ENCODE results near the gene DDX59.

DDX59 gene

DNA sequence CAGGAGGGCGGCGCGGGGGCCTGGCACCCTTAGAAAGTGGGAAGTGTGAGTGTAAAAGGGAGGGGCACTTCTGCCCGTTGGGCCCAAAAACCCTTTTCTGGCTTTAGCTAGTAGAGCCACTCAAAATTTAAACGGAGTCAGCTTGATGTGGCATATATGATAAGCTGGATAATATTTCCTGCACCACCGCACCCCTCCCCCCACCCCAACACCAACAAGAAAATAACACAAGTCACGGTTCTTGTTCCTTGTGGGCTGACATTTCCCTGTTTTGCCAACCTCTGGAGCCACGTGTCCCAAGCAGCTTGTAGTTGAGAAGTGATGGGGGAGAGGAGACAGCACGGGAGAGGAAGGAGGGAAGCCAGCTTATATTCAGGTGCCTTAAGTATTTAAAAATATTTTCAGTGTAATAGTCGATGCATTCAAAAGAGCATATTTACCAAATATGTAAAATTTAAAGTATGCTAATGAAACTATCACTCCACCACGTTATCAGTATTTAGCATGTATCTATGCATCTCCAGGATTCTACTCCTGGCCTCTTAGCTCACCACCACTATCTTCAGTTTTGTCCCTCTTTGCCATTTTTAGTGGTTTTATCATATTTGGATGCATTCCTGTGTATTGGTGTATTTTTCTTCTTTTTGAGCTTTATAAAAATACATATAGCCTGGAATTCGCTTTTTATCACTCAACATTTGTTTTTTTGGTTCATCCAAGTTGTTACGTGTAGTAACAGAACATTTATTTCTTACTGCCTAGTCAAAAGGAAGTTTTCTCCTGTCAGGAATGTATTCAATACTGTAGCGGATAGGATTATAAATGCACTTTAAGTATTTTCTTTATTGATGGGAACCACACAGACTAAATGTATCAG, 773 bp upstream of the DDX59 start (continued):
- TF ChIP-seq, protein P1, sequence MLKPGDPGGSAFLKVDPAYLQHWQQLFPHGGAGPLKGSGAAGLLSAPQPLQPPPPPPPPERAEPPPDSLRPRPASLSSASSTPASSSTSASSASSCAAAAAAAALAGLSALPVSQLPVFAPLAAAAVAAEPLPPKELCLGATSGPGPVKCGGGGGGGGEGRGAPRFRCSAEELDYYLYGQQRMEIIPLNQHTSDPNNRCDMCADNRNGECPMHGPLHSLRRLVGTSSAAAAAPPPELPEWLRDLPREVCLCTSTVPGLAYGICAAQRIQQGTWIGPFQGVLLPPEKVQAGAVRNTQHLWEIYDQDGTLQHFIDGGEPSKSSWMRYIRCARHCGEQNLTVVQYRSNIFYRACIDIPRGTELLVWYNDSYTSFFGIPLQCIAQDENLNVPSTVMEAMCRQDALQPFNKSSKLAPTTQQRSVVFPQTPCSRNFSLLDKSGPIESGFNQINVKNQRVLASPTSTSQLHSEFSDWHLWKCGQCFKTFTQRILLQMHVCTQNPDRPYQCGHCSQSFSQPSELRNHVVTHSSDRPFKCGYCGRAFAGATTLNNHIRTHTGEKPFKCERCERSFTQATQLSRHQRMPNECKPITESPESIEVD (tag by site-specific recombination; IDR thresholded peaks at IDR 0.05): peak; percentile 7; the same call in 1 of the 2 replicates
- TF ChIP-seq ZNF596 (tag by site-specific recombination; IDR thresholded peaks at IDR 0.05): no peak
- TF ChIP-seq KLF1 (tag by site-specific recombination; IDR thresholded peaks at IDR 0.05): peak; percentile 35; the same call in 1 of the 2 replicates
- TF ChIP-seq ZNF23 (tag by site-specific recombination; IDR thresholded peaks at IDR 0.05; ENCODE audit: borderline replicate concordance): no peak
- TF ChIP-seq ZNF324 (tag by site-specific recombination; IDR thresholded peaks at IDR 0.05): 0 out of 2 replicates have a peak, but pooled peaks have one; percentile 21
- no peak for TF ChIP-seq GFI1B (tag by site-specific recombination; IDR thresholded peaks at IDR 0.05)
- TF ChIP-seq ZNF561 (tag by site-specific recombination; IDR thresholded peaks at IDR 0.05; ENCODE audit: borderline replicate concordance): peak; percentile 39
- 0 out of 2 replicates have a peak, but pooled peaks have one; percentile 22 for TF ChIP-seq YY1 (tag by site-specific recombination; IDR thresholded peaks at IDR 0.05)
- peak; percentile 3; the same call in 1 of the 2 replicates for TF ChIP-seq ZXDB (tag by site-specific recombination; IDR thresholded peaks at IDR 0.05)
- TF ChIP-seq, protein P2, sequence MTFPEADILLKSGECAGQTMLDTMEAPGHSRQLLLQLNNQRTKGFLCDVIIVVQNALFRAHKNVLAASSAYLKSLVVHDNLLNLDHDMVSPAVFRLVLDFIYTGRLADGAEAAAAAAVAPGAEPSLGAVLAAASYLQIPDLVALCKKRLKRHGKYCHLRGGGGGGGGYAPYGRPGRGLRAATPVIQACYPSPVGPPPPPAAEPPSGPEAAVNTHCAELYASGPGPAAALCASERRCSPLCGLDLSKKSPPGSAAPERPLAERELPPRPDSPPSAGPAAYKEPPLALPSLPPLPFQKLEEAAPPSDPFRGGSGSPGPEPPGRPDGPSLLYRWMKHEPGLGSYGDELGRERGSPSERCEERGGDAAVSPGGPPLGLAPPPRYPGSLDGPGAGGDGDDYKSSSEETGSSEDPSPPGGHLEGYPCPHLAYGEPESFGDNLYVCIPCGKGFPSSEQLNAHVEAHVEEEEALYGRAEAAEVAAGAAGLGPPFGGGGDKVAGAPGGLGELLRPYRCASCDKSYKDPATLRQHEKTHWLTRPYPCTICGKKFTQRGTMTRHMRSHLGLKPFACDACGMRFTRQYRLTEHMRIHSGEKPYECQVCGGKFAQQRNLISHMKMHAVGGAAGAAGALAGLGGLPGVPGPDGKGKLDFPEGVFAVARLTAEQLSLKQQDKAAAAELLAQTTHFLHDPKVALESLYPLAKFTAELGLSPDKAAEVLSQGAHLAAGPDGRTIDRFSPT (tag by site-specific recombination; IDR thresholded peaks at IDR 0.05): peak; percentile 60
- peak; percentile 95 for TF ChIP-seq KLF10 (tag by site-specific recombination; IDR thresholded peaks at IDR 0.05)
- TF ChIP-seq, protein P3, sequence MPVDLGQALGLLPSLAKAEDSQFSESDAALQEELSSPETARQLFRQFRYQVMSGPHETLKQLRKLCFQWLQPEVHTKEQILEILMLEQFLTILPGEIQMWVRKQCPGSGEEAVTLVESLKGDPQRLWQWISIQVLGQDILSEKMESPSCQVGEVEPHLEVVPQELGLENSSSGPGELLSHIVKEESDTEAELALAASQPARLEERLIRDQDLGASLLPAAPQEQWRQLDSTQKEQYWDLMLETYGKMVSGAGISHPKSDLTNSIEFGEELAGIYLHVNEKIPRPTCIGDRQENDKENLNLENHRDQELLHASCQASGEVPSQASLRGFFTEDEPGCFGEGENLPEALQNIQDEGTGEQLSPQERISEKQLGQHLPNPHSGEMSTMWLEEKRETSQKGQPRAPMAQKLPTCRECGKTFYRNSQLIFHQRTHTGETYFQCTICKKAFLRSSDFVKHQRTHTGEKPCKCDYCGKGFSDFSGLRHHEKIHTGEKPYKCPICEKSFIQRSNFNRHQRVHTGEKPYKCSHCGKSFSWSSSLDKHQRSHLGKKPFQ (tag by site-specific recombination; IDR thresholded peaks at IDR 0.05): peak; percentile 68
- TF ChIP-seq, protein P4, sequence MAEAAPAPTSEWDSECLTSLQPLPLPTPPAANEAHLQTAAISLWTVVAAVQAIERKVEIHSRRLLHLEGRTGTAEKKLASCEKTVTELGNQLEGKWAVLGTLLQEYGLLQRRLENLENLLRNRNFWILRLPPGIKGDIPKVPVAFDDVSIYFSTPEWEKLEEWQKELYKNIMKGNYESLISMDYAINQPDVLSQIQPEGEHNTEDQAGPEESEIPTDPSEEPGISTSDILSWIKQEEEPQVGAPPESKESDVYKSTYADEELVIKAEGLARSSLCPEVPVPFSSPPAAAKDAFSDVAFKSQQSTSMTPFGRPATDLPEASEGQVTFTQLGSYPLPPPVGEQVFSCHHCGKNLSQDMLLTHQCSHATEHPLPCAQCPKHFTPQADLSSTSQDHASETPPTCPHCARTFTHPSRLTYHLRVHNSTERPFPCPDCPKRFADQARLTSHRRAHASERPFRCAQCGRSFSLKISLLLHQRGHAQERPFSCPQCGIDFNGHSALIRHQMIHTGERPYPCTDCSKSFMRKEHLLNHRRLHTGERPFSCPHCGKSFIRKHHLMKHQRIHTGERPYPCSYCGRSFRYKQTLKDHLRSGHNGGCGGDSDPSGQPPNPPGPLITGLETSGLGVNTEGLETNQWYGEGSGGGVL (tag by site-specific recombination; IDR thresholded peaks at IDR 0.05): peak; percentile 59; the same call in 1 of the 2 replicates
- TF ChIP-seq, protein P5, sequence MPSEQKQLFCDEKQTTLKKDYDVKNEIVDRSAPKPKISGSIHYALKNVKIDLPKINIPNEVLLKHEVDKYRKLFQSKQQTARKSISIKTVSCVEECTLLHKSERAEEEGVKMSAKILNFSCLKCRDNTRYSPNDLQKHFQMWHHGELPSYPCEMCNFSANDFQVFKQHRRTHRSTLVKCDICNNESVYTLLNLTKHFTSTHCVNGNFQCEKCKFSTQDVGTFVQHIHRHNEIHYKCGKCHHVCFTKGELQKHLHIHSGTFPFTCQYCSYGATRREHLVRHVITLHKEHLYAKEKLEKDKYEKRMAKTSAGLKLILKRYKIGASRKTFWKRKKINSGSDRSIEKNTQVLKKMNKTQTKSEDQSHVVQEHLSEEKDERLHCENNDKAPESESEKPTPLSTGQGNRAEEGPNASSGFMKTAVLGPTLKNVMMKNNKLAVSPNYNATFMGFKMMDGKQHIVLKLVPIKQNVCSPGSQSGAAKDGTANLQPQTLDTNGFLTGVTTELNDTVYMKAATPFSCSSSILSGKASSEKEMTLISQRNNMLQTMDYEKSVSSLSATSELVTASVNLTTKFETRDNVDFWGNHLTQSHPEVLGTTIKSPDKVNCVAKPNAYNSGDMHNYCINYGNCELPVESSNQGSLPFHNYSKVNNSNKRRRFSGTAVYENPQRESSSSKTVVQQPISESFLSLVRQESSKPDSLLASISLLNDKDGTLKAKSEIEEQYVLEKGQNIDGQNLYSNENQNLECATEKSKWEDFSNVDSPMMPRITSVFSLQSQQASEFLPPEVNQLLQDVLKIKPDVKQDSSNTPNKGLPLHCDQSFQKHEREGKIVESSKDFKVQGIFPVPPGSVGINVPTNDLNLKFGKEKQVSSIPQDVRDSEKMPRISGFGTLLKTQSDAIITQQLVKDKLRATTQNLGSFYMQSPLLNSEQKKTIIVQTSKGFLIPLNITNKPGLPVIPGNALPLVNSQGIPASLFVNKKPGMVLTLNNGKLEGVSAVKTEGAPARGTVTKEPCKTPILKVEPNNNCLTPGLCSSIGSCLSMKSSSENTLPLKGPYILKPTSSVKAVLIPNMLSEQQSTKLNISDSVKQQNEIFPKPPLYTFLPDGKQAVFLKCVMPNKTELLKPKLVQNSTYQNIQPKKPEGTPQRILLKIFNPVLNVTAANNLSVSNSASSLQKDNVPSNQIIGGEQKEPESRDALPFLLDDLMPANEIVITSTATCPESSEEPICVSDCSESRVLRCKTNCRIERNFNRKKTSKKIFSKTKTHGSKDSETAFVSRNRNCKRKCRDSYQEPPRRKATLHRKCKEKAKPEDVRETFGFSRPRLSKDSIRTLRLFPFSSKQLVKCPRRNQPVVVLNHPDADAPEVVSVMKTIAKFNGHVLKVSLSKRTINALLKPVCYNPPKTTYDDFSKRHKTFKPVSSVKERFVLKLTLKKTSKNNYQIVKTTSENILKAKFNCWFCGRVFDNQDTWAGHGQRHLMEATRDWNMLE (tag by site-specific recombination; conservative IDR thresholded peaks at IDR 0.05; ENCODE audit: low read depth): 0 out of 2 replicates have a peak, but pooled peaks have one; percentile 21
- TF ChIP-seq, protein P6, sequence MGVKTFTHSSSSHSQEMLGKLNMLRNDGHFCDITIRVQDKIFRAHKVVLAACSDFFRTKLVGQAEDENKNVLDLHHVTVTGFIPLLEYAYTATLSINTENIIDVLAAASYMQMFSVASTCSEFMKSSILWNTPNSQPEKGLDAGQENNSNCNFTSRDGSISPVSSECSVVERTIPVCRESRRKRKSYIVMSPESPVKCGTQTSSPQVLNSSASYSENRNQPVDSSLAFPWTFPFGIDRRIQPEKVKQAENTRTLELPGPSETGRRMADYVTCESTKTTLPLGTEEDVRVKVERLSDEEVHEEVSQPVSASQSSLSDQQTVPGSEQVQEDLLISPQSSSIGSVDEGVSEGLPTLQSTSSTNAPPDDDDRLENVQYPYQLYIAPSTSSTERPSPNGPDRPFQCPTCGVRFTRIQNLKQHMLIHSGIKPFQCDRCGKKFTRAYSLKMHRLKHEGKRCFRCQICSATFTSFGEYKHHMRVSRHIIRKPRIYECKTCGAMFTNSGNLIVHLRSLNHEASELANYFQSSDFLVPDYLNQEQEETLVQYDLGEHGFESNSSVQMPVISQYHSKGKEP (tag by site-specific recombination; IDR thresholded peaks at IDR 0.05): peak; percentile 17; the same call in 1 of the 2 replicates
- no peak for TF ChIP-seq KLF7 (tag by site-specific recombination; IDR thresholded peaks at IDR 0.05; ENCODE audit: borderline replicate concordance)
- TF ChIP-seq TRIM28 (IDR thresholded peaks at IDR 0.05; ENCODE audit: borderline replicate concordance, low read length): no peak
- TF ChIP-seq ZBTB48 (tag by site-specific recombination; IDR thresholded peaks at IDR 0.05): peak; percentile 23; the same call in 1 of the 2 replicates
- TF ChIP-seq, protein P7, sequence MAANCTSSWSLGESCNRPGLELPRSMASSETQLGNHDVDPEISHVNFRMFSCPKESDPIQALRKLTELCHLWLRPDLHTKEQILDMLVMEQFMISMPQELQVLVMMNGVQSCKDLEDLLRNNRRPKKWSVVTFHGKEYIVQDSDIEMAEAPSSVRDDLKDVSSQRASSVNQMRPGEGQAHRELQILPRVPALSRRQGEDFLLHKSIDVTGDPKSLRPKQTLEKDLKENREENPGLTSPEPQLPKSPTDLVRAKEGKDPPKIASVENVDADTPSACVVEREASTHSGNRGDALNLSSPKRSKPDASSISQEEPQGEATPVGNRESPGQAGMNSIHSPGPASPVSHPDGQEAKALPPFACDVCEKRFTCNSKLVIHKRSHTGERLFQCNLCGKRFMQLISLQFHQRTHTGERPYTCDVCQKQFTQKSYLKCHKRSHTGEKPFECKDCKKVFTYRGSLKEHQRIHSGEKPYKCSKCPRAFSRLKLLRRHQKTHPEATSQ (tag by site-specific recombination; IDR thresholded peaks at IDR 0.05): no peak
- peak; percentile 24; the same call in 1 of the 2 replicates for TF ChIP-seq ZNF2 (tag by site-specific recombination; IDR thresholded peaks at IDR 0.05)
- TF ChIP-seq ZNF610 (tag by site-specific recombination; IDR thresholded peaks at IDR 0.05; ENCODE audit: borderline replicate concordance): peak; percentile 43
- no peak for TF ChIP-seq SETDB1 (IDR thresholded peaks at IDR 0.05; ENCODE audit: insufficient read length, low read length)
